Measurements from ENCODE around the gene IL12RB2.

DNA sequence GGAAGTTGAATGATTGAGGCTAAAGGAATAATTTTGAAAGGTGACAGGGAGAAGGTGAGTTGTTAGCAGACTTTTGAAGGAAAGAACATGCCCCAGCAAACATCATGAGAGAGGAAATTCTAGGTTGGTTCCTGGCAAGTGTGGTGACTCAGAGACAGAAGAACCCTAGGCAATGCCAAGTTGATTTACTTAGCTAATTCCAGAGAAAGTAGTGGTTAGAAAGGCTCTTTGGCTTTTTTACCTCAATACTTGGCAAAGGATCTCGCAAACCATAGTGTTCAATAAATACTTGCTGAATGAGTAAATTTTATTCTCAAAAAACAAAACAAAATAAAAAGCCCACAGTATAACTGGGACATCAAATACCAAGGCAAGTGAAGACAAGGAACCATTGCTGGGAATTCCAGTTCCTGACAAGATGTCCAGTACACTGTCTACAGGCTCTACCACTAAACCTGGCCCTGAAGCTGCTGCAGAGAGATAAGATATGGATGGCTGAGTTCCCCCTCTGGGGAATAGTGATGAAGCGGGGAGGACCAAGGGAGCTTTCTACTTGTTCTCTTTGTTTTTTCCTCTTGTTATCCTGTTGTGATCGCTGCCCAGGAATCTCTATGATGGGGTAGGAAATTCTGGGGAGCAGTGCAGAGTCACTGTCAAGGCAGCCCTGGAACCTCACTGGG lies 48.2 kb downstream of the IL12RB2 start:
- no peak for TF ChIP-seq POLR2A (IDR thresholded peaks at IDR 0.05; ENCODE audit: low read depth, low read length)
- no peak for TF ChIP-seq POLR2AphosphoS5 (IDR thresholded peaks at IDR 0.05; ENCODE audit: low read depth, low read length)
